ENCODE results near the gene ANTKMT.
"Not testable (repeated sequence)": the region's sequence is repeated elsewhere in the genome, so short reads cannot be mapped to it uniquely, and the experiment has no call there.

The ANTKMT gene

DNA sequence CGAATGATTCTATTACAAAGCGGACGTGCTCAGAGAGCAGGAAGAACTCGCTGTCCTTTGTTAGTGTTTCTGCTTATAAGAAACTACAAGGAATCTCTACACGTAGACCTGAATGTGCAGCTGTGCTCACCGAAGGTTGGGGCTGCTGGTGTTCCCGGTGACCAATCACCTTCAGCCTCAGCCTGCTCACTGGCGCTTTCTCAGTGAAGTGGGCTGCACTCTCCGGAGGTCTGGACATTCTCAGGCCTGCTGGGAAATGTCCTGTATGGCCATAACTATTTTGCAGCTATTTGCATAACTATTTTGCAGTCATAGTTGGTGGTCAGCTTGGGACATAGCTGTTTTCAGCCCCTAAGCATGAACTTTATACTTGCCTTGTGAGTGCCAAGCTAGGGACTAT is 29.5 kb downstream of the ANTKMT start:
- no peak for DNase-seq (ENCODE audit: low read depth)
- no peak overlapping the region for H3K4me3 ChIP-seq (ENCODE audit: control insufficient read depth, low read depth, low read length)

DNA sequence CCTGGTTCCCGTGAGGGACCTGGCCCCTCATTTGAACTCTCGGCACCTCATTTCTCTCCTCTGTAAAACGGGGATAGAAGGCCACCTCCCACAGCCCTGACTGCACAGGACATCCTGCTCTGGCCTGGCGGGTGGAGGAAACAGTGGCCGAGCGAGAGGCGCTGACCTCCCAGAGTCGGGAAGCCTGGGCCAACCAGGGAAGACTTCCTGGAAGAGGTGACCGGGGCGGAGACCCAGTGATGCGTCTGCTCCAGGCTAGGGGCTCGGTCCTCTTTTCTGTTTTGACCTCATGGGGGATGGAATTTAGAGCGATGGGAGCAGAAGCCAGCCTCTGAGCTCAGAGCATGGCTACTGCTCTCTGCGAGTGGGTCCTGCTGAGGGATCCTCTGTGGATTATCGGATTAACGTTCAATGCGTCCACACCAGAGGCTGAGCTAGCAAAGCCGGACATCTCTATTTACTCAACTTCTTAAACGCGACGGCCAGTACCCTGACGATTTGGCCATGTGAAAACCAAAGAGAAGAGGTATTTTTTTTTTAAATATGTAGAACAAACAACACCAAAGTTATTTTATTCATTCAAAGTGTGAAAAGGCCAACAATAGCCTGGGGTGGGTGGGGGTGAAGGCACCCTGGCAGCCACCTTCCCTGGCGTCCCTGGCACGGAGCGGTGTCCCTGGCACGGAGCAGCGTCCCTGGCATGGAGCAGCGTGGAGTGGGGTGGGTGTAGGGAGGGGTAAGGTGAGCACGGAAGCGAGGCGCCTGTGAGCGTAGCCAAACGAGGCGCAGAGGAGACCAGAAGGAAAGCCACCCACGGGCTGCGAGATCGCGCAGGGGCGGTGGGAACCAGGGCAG is 30.4 kb downstream of the ANTKMT start:
- TF ChIP-seq CTCF (conservative IDR thresholded peaks at IDR 0.05; ENCODE audit: control insufficient read depth, insufficient read depth, low read depth, low read length): no peak
- no peak for DNase-seq (ENCODE audit: low read depth)
- no peak overlapping the region for H3K4me3 ChIP-seq (ENCODE audit: control insufficient read depth, low read depth, low read length)

More for the DNA sequence above, 29.5 kb downstream of the ANTKMT start:
- TF ChIP-seq CTCF (conservative IDR thresholded peaks at IDR 0.05; ENCODE audit: control insufficient read depth, insufficient read depth, low read depth, low read length): no peak

GRCh38 chr16:752007-752312 is 31.0 kb downstream of the ANTKMT start:
- DNase-seq (ENCODE audit: low read depth): no peak
- TF ChIP-seq CTCF (conservative IDR thresholded peaks at IDR 0.05; ENCODE audit: control insufficient read depth, insufficient read depth, low read depth, low read length): no peak
- no peak overlapping the region for H3K4me3 ChIP-seq (ENCODE audit: control insufficient read depth, low read depth, low read length)

- not testable (repeated sequence) for H3K4me3 ChIP-seq (ENCODE audit: control insufficient read depth, low read depth, low read length); DNase-seq (ENCODE audit: low read depth)
Measured at GRCh38 chr16:754121-754607, 33.2 kb downstream of the ANTKMT start.

DNA sequence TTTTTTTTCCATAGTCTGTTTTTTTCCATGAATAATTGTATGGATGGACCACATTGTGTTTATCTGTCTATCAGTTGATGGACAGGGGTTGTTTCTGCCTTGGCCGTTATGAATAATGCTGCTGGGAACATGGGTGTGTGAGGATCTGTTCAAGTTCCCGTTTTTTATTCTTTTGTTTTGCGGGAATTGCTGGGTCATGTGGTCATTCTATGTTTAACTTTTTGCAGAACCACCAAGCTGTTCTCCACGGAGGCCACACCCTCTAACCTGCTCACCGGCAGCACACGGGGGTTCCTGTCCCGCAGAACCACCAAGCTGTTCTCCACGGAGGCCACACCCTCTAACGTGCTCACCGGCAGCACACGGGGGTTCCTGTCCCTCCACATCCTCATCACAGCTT is 33.7 kb downstream of the ANTKMT start:
- no peak for TF ChIP-seq CTCF (conservative IDR thresholded peaks at IDR 0.05; ENCODE audit: control insufficient read depth, insufficient read depth, low read depth, low read length)
- no peak for DNase-seq (ENCODE audit: low read depth)
- H3K4me3 ChIP-seq (ENCODE audit: control insufficient read depth, low read depth, low read length): no peak overlapping the region

DNA sequence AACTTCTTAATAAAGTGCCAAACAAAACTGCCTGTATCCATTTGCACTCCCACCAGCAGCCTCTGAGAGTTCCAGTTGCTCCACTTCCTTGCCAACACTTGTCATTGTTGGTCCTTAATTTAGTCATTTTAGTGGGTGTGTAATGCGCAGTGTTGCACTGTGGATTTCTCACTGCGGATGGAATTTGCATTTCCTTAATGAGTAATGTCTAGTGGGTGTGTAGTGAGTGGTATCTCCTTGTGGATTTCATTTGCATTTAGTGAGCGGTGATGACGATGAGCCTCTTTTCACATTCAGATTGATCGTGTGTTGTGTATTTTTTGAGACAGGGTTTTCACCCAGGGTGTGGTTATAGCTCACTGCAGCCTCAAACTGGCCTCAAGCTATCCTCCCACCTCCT is 35.5 kb downstream of the ANTKMT start:
- DNase-seq (ENCODE audit: low read depth): no peak
- TF ChIP-seq CTCF (conservative IDR thresholded peaks at IDR 0.05; ENCODE audit: control insufficient read depth, insufficient read depth, low read depth, low read length): no peak
- no peak overlapping the region for H3K4me3 ChIP-seq (ENCODE audit: control insufficient read depth, low read depth, low read length)

DNA sequence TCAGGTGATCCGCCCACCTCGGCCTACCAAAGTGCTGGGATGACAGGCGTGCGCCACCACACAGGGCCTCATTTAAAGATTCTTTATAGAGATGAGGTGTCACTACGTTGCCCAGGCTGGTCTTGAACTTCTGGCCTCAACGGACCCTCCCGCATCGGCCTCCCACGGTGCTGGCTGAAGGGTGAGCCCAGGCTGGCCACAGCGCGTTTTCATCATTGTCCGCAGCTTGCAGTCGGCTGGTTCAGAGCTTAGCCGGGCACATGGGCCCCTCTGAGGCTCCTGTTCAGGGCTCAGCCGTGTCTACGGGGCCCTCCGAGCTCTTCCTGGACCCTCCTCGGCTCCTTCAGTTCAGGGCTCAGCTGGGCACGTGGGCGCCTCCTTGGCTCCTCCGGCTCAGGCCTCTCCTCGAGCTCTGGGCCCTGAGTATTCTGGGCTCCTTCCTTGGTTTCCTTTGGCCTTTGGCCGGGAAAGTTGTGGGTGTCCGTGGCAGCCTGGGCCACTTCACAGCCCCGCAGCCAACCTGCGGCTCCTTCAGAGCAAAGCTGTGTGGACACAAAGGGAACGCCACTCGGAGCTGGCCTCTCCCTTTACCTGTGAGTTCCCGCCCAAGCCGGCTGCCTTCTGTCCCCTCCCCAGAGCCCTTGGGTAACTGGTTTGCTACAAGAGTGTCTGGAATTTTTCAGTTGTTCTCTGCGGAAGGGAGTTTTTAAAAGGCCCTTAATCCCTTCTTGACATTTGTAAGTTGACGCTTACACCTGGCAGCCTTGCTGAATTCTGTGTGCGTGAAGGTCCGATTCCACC is 38.4 kb downstream of the ANTKMT start:
- no peak for TF ChIP-seq CTCF (conservative IDR thresholded peaks at IDR 0.05; ENCODE audit: control insufficient read depth, insufficient read depth, low read depth, low read length)
- no peak for DNase-seq (ENCODE audit: low read depth)
- H3K4me3 ChIP-seq (ENCODE audit: control insufficient read depth, low read depth, low read length): no peak overlapping the region

Measured in fibroblast of mammary gland (primary cell).